HepG2 (cell line): Measurements from ENCODE around the gene TCEAL3. TPM values are rescaled to one million over a fixed set of nuclear protein-coding genes. Genes with fewer than 3 reads are reported as not detected.

Experiments used
- ATAC-seq: fragments of 200-7000 bp; cut with Tn5 transposase; 3 replicates; pipeline ENCODE4 v1.9.1; 2020; ENCODE audit warnings: mild to moderate bottlenecking, moderate library complexity
- BruUV-seq: library from RNA; stranded (reverse); fragments of 400-500 nt; replicated peaks from 2 replicates; lab custom pipeline; 2021; lab: Mats Ljungman, UMichigan
- CTCF ChIA-PET: fragments of 300-600 bp; formaldehyde crosslinking; extraction: SDS; loops from one replicate; lab custom pipeline; 2021; ENCODE audit warnings: low total read pairs, inconsistent platforms, low intra/inter-chr PET ratio; lab: Yijun Ruan, JAX
- POLR2A ChIA-PET: fragments of 350-600 bp; sonication (Branson Sonifier 250); formaldehyde crosslinking; loops from one replicate; lab custom pipeline; 2020; ENCODE audit warnings: antibody characterized with exemption, inconsistent platforms; lab: Yijun Ruan, JAX
- DNase-seq: peaks from one replicate; pipeline ENCODE4 v3.0.0-alpha.2; 2015; ENCODE audit warnings: low spot score
- FAIRE-seq: peaks from 3 replicates; lab custom pipeline; 2011; peaks lifted over from hg19 to GRCh38; lab: Jason Lieb, UNC
- H2AFZ ChIP-seq: one replicate; pipeline ENCODE4 v1.6.1; 2011; ENCODE audit warnings: low read length, inconsistent platforms
- H3K27ac ChIP-seq: fragments of 300-600 bp; 3 replicates; pipeline ENCODE4 v1.8.0; 2011; ENCODE audit warnings: mixed run types, mild to moderate bottlenecking, mixed read lengths, low read length, inconsistent platforms; ENCODE audit not compliant: insufficient read depth; ENCODE audit errors: extremely low read length
- H3K27me3 ChIP-seq, 2 experiments: fragments of 200-600 bp in 1 of 2; 2 replicates in 1 of 2; 3 replicates in 1 of 2; pipeline versions ENCODE4 v1.6.0 to v1.8.0; 2011; ENCODE audit warnings: low read length in 2 of 2, mild to moderate bottlenecking in 2 of 2, moderate library complexity in 2 of 2, inconsistent platforms in 1 of 2; ENCODE audit not compliant: insufficient read depth in 2 of 2, control insufficient read depth in 1 of 2
- H3K36me3 ChIP-seq, 2 experiments: fragments of 200-600 bp in 1 of 2; replicated peaks in 1 of 2; 2 replicates in 1 of 2; 3 replicates in 1 of 2; pipeline versions ENCODE4 v1.5.1 to v1.8.0; 2011; ENCODE audit warnings: low read length in 2 of 2, inconsistent platforms in 1 of 2; ENCODE audit not compliant: insufficient read depth in 2 of 2, control insufficient read depth in 1 of 2
- H3K4me1 ChIP-seq: 2 replicates; pipeline ENCODE4 v1.5.1; 2012; ENCODE audit warnings: low read length, inconsistent platforms; ENCODE audit not compliant: insufficient read depth
- H3K4me2 ChIP-seq: 2 replicates; pipeline ENCODE4 v1.6.0; 2011; ENCODE audit warnings: low read depth, low read length, inconsistent platforms
- H3K4me3 ChIP-seq, 3 experiments: fragments of 200-600 bp in 1 of 3; sonication (generic), shearing (Covaris generic) in 1 of 3; replicated peaks in 1 of 3; 2 replicates each; pipeline ENCODE4 v1.5.1; 2011 to 2016; ENCODE audit warnings: low read length in 3 of 3, inconsistent platforms in 2 of 3, low read depth in 2 of 3, mild to moderate bottlenecking in 2 of 3, control low read depth in 1 of 3, mixed read lengths in 1 of 3; ENCODE audit not compliant: insufficient read depth in 1 of 3
- H3K79me2 ChIP-seq: one replicate; pipeline ENCODE4 v1.6.1; 2011; ENCODE audit warnings: low read length, inconsistent platforms; ENCODE audit not compliant: insufficient read depth
- H3K9ac ChIP-seq: 2 replicates; pipeline ENCODE4 v1.6.0; 2011; ENCODE audit warnings: mild to moderate bottlenecking, low read depth, low read length, inconsistent platforms; ENCODE audit not compliant: insufficient read depth
- H3K9me3 ChIP-seq: 2 replicates; pipeline ENCODE4 v1.5.1; 2012; ENCODE audit warnings: mild to moderate bottlenecking, low read length
- H4K20me1 ChIP-seq: 2 replicates; pipeline ENCODE4 v1.6.0; 2011; ENCODE audit warnings: inconsistent platforms, mild to moderate bottlenecking, low read length, moderate library complexity; ENCODE audit not compliant: insufficient read depth
- CREM ChIP-seq, 2 experiments: sonication (generic) in 1 of 2; formaldehyde crosslinking in 1 of 2; IDR thresholded peaks; 2 replicates each; pipeline versions ENCODE4 v1.4.0 to v1.6.1; 2016 to 2020; ENCODE audit warnings: antibody characterized with exemption in 1 of 2, mild to moderate bottlenecking in 1 of 2, missing genetic modification reagents in 1 of 2
- HMG20B ChIP-seq: conservative IDR thresholded peaks from 2 replicates; pipeline ENCODE4 v1.6.1; 2016; ENCODE audit warnings: missing genetic modification reagents, missing compliant biosample characterization
- HNRNPL ChIP-seq: fragments of 200-400 bp; formaldehyde crosslinking; IDR thresholded peaks from 2 replicates; pipeline ENCODE4 v1.6.1; 2017; ENCODE audit warnings: mild to moderate bottlenecking, low read depth, low read length
- KAT2B ChIP-seq: fragments of 150-350 bp; IDR thresholded peaks from 2 replicates; pipeline ENCODE4 v1.6.1; 2014; ENCODE audit warnings: low read depth, low read length, borderline replicate concordance
- NFE2L2 ChIP-seq: fragments of 150-350 bp; IDR thresholded peaks from 2 replicates; pipeline ENCODE4 v1.6.1; 2014; ENCODE audit warnings: low read length
- RARG ChIP-seq: sonication (generic); formaldehyde crosslinking; IDR thresholded peaks from 2 replicates; pipeline ENCODE4 v1.4.0; 2020; ENCODE audit warnings: low read depth, mild to moderate bottlenecking, missing genetic modification reagents
- REXO4 ChIP-seq: sonication (generic); formaldehyde crosslinking; IDR thresholded peaks from 2 replicates; pipeline ENCODE4 v1.8.0; 2022; ENCODE audit warnings: missing genetic modification reagents, mild to moderate bottlenecking, borderline replicate concordance
- TBX2 ChIP-seq: sonication (generic); formaldehyde crosslinking; IDR thresholded peaks from 2 replicates; pipeline ENCODE4 v1.5.0; 2020; ENCODE audit warnings: missing genetic modification reagents, mild to moderate bottlenecking, borderline replicate concordance
- ZFAT ChIP-seq: sonication (generic); formaldehyde crosslinking; conservative IDR thresholded peaks from 2 replicates; pipeline ENCODE4 v1.8.1; 2023; ENCODE audit warnings: missing genetic modification reagents, inconsistent platforms
- ZNF253 ChIP-seq: sonication (generic); formaldehyde crosslinking; IDR thresholded peaks from 2 replicates; pipeline ENCODE4 v1.8.0; 2022; ENCODE audit warnings: mild to moderate bottlenecking, missing genetic modification reagents, borderline replicate concordance
- ZNF788 ChIP-seq: sonication (generic); formaldehyde crosslinking; IDR thresholded peaks from 2 replicates; pipeline ENCODE4 v1.5.0; 2020; ENCODE audit warnings: mild to moderate bottlenecking, missing genetic modification reagents, borderline replicate concordance
- WGBS: methylation state at CpG from one replicate; pipeline ENCODE4 v1.1.6; 2017; ENCODE audit warnings: low lambda C conversion rate; 5-methylcytosine and 5-hydroxymethylcytosine counted together
- in situ Hi-C: cut with HindIII; loops from 2 replicates; pipeline ENCODE4 v1.10.0; 2017; ENCODE audit warnings: low pct_unique_long_range_greater_than_20kb; ENCODE audit not compliant: extremely low pct_ligation_motif_present
- intact Hi-C: fragments of 100-400 bp; cut with micrococcal nuclease; formaldehyde crosslinking; loops from one replicate; pipeline ENCODE4 v1.10.0; 2022; ENCODE audit not compliant: unreplicated experiment
- polyA plus RNA-seq, 8 experiments: library from polyadenylated mRNA; depleted of rRNA in 3 of 8; stranded (reverse) in 7 of 8; unstranded in 1 of 8; fragments of >200 nt; fragmentation: Illumina TruSeq in 4 of 8; extraction: Trizol in 4 of 8; gene quantifications; 2 replicates each; pipeline versions ENCODE4 v1.2.1 to v1.2.3, GENCODE V29; 2011 to 2016; ENCODE audit warnings: low read depth in 4 of 8, missing spikeins in 1 of 8, mixed read lengths in 1 of 8; ENCODE audit not compliant: insufficient read depth in 1 of 8
- total RNA-seq, 5 experiments: library from RNA; depleted of rRNA; stranded (reverse); fragments of >200 nt; fragmentation: Illumina TruSeq; extraction: Trizol; gene quantifications; 2 replicates each; pipeline ENCODE4 v1.2.3, GENCODE V29; 2016; ENCODE audit warnings: low read depth in 1 of 5
- TF ChIP-seq, protein P1 (sequence below): sonication (generic); formaldehyde crosslinking; IDR thresholded peaks from 2 replicates; pipeline ENCODE4 v1.4.0; 2020; ENCODE audit warnings: missing genetic modification reagents

The TCEAL3 gene
- total and polyA plus RNA-seq, 2 of the 13 experiments (the other 11 are each of a cell fraction or from before 2014, with no cell fraction given): 0.09 to 0.12 TPM

- TF ChIP-seq, protein P1, sequence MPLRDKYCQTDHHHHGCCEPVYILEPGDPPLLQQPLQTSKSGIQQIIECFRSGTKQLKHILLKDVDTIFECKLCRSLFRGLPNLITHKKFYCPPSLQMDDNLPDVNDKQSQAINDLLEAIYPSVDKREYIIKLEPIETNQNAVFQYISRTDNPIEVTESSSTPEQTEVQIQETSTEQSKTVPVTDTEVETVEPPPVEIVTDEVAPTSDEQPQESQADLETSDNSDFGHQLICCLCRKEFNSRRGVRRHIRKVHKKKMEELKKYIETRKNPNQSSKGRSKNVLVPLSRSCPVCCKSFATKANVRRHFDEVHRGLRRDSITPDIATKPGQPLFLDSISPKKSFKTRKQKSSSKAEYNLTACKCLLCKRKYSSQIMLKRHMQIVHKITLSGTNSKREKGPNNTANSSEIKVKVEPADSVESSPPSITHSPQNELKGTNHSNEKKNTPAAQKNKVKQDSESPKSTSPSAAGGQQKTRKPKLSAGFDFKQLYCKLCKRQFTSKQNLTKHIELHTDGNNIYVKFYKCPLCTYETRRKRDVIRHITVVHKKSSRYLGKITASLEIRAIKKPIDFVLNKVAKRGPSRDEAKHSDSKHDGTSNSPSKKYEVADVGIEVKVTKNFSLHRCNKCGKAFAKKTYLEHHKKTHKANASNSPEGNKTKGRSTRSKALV (CRISPR knock-in tag): no peak
- TF ChIP-seq HNRNPL: no peak
These were observed 36.4 kb downstream of the TCEAL3 start (continued) for GRCh38 chrX:103644125-103644524.

- WGBS: 0% methylated on average over 1 of the region's 1 CpG
- Histone ChIP-seq H3K79me2 (no peaks in the 10 kb centered on the region), H3K9me3 (no peaks in the 10 kb centered on the region), H2AFZ (no peak overlapping the region), H3K36me3 (no peaks in the 10 kb centered on the region), H3K27me3 (no peaks in the 10 kb centered on the region), H3K27ac (no peak overlapping the region), H3K9ac (no peak overlapping the region), H3K4me2 (no peak overlapping the region), H3K4me3 (no peak overlapping the region), H4K20me1 (no peaks in the 10 kb centered on the region), H3K4me1 (peaks cover 11% of the 10 kb centered on the region)
- ATAC-seq (no peak), FAIRE-seq (no peak), DNase-seq (no peak)
- in situ Hi-C loops: no loop called here
- CTCF ChIA-PET: no interaction called here
- TF ChIP-seq ZFAT (CRISPR knock-in tag) (no peak), HMG20B (CRISPR knock-in tag) (no peak), ZNF788 (CRISPR knock-in tag) (no peak), CREM (IDR thresholded peaks at IDR 0.05) (no peak), CREM (CRISPR knock-in tag; IDR thresholded peaks at IDR 0.05) (no peak), TBX2 (no peak), KAT2B (no peak), REXO4 (no peak), RARG (CRISPR knock-in tag) (no peak), NFE2L2 (no peak), ZNF253 (CRISPR knock-in tag) (no peak)
- POLR2A ChIA-PET: no interaction called here
- BruUV-seq: no TSS peak
- intact Hi-C loops: no loop called here
These were observed 39.9 kb downstream of the TCEAL3 start for GRCh38 chrX:103647630-103648029.
